NCI-H1436 treated with DMSO at 0.1 percent for 48 hours (cell line): ENCODE results near the gene CSE1L.
"Not testable (repeated sequence)": the region's sequence is repeated elsewhere in the genome, so short reads cannot be mapped to it uniquely, and the experiment has no call there.

Experiments
- DNase-seq: peaks from one replicate; lab custom pipeline; 2025; lab: John Stamatoyannopoulos, UW

CSE1L gene

GRCh38 chr20:49063279-49063678, 17.2 kb downstream of the CSE1L start:
- DNase-seq, result no peak

GRCh38 chr20:49074521-49074920, 28.4 kb downstream of the CSE1L start:
- DNase-seq, result no peak

- DNase-seq, result no peak
Observed at GRCh38 chr20:49078310-49078709, 32.2 kb downstream of the CSE1L start.

- DNase-seq, result not testable (repeated sequence)
Observed at GRCh38 chr20:49082295-49082694, 36.2 kb downstream of the CSE1L start.

GRCh38 chr20:49091104-49091503, 45.0 kb downstream of the CSE1L start:
- no peak for DNase-seq

- DNase-seq, result no peak
Observed at GRCh38 chr20:49091762-49092161, 45.6 kb downstream of the CSE1L start.

- no peak for DNase-seq
Observed at GRCh38 chr20:49096203-49096730, 50.2 kb downstream of the CSE1L start.

- DNase-seq, result no peak
Observed at GRCh38 chr20:49097159-49097558, 51.0 kb downstream of the CSE1L start.

- no peak for DNase-seq
Observed at GRCh38 chr20:49098136-49098535, 52.0 kb downstream of the CSE1L start.

GRCh38 chr20:49099011-49099410, 52.9 kb downstream of the CSE1L start:
- no peak for DNase-seq

GRCh38 chr20:49100292-49100691, 54.2 kb downstream of the CSE1L start:
- not testable (repeated sequence) for DNase-seq

GRCh38 chr20:49100972-49101371, 54.9 kb downstream of the CSE1L start:
- DNase-seq, result no peak

GRCh38 chr20:49103019-49103418, 56.9 kb downstream of the CSE1L start:
- no peak for DNase-seq

- DNase-seq, result no peak
Observed at GRCh38 chr20:49103647-49104364, 57.7 kb downstream of the CSE1L start.

- DNase-seq, result no peak
Observed at GRCh38 chr20:49104365-49104648, 58.2 kb downstream of the CSE1L start.

- not testable (repeated sequence) for DNase-seq
Observed at GRCh38 chr20:49104979-49105547, 59.0 kb downstream of the CSE1L start.

GRCh38 chr20:49106328-49106727, 60.2 kb downstream of the CSE1L start:
- DNase-seq, result no peak

GRCh38 chr20:49110767-49111694, 64.9 kb downstream of the CSE1L start:
- no peak for DNase-seq

- DNase-seq, result no peak
Observed at GRCh38 chr20:49112596-49113274, 66.6 kb downstream of the CSE1L start.

- DNase-seq, result no peak
Observed at GRCh38 chr20:49115564-49115963, 69.5 kb downstream of the CSE1L start.

GRCh38 chr20:49118307-49118706, 72.2 kb downstream of the CSE1L start:
- DNase-seq, result no peak

GRCh38 chr20:49119988-49120387, 73.9 kb downstream of the CSE1L start:
- no peak for DNase-seq
